IPS-15b (cell line): ENCODE data around the gene CCDC85B.
A peak's percentile ranks its signal among the peaks of the same experiment; 100 is the strongest.

Experiments
- H3K27me3 ChIP-seq: one replicate; pipeline ENCODE4 v1.6.1; 2013; ENCODE audit warnings: low read length; ENCODE audit not compliant: control insufficient read depth, insufficient read depth
- H3K36me3 ChIP-seq: one replicate; pipeline ENCODE4 v1.6.1; 2013; ENCODE audit warnings: low read length; ENCODE audit not compliant: control insufficient read depth, insufficient read depth
- H3K4me1 ChIP-seq: one replicate; pipeline ENCODE4 v1.6.1; 2013; ENCODE audit warnings: mild to moderate bottlenecking, low read length; ENCODE audit not compliant: control insufficient read depth, insufficient read depth
- H3K4me3 ChIP-seq: one replicate; pipeline ENCODE4 v1.5.1; 2013; ENCODE audit warnings: low read depth, low read length
- H3K9ac ChIP-seq: one replicate; pipeline ENCODE4 v1.6.1; 2013; ENCODE audit warnings: low read depth, mild to moderate bottlenecking, low read length
- H3K9me3 ChIP-seq: one replicate; pipeline ENCODE4 v1.6.1; 2013; ENCODE audit warnings: mild to moderate bottlenecking, low read length; ENCODE audit not compliant: control insufficient read depth, insufficient read depth

Gene CCDC85B

DNA sequence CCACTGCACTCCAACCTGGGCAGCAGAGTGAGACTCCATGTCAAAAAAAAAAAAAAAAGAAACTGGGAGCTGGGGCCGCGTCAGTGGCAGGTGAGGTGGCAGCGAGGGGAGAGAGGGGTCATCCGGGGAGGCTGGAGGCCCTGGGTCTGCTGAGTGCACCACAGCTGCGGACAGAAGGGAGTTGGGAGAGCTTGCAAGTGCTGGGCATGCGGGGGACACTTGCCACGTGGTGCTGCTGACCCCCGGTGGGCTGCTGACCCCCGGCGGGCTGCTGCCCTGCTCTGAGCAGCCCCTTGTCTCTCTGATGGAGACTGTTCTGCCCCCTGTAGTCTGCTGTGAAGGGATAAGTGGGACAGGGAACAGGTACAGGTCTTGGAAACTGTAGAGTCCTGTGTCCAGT is 31.4 kb downstream of the CCDC85B start:
- no peak overlapping the region for H3K9ac ChIP-seq
- no peaks in the 10 kb centered on the region for H3K27me3 ChIP-seq
- peaks cover 2% of the 10 kb centered on the region for H3K4me1 ChIP-seq
- peaks cover 9% of the 10 kb centered on the region for H3K36me3 ChIP-seq
- no peak overlapping the region for H3K4me3 ChIP-seq
- no peaks in the 10 kb centered on the region for H3K9me3 ChIP-seq

DNA sequence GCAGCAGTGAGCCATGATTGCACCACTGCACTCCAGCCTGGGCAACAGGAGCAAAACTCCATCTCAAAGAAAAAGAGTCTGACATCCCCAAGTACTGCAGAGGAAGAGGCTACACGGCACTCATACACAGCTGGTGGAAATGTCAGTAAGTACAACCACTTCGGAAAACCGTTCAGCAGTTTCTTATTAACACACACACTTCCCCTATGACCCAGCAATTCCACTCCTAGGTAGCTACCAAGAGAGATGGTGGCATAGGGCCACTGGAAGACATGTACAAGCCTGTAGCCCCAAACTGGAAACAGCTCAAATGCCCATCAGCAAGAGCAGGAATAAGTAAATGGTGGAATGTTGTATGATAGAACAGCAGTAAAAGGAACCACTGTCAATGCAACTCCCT is 32.1 kb downstream of the CCDC85B start:
- Histone ChIP-seq H3K36me3 (peaks cover 9% of the 10 kb centered on the region), H3K27me3 (no peaks in the 10 kb centered on the region), H3K4me3 (no peak overlapping the region), H3K4me1 (peaks cover 3% of the 10 kb centered on the region), H3K9ac (no peak overlapping the region), H3K9me3 (no peaks in the 10 kb centered on the region)

DNA sequence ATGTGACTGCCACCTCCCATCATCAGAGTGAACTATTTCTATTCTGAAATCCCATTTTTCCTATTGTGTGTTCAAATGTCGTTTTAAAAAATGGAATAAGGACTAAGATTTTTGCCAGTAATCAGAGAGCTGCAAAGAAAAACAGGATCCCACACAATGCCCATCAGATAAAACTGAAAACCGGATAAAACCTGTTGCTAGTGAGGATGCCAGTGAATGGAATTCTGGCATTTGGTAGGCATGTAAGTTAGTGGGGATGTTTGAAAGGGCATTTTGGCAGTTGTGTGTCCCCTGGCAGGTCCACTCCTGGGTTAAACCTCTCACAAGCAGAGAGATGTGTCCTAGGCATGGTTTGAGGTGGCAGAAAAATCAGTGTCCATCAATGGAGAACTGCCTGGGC is 34.9 kb downstream of the CCDC85B start:
- H3K9ac ChIP-seq = no peak overlapping the region
- peaks cover 4% of the 10 kb centered on the region for H3K4me1 ChIP-seq
- H3K27me3 ChIP-seq = no peaks in the 10 kb centered on the region
- no peaks in the 10 kb centered on the region for H3K9me3 ChIP-seq
- peaks cover 9% of the 10 kb centered on the region for H3K36me3 ChIP-seq
- H3K4me3 ChIP-seq = no peak overlapping the region

DNA sequence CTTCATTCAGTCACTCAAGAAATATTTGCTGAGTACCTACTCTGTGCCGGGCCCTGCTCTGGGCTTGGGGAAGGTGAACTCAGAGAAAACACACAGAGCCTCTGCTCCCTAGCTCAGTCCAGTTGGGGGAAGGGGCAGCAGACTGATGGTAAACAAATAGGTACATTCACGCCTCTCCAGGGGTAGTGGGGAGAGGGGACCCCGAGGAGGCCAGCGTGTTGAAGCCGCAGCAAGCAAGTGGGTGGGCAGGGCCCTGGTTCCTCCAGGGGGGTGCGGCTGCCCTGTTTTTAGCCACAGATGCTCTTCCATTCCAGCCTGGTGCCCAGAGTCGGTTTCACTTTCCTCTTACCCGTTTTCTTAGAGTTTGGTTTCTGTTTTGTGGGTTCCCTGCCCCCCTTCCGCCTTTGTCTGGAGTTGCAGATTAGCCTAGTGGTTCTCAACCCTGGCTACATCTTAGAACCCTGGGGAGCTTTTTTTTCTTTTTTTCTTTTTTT is 37.5 kb downstream of the CCDC85B start:
- H3K9me3 ChIP-seq = no peaks in the 10 kb centered on the region
- H3K4me1 ChIP-seq = peaks cover 6% of the 10 kb centered on the region
- H3K36me3 ChIP-seq = no peaks in the 10 kb centered on the region
- H3K27me3 ChIP-seq = no peaks in the 10 kb centered on the region
- H3K9ac ChIP-seq = no peak overlapping the region
- H3K4me3 ChIP-seq = no peak overlapping the region

DNA sequence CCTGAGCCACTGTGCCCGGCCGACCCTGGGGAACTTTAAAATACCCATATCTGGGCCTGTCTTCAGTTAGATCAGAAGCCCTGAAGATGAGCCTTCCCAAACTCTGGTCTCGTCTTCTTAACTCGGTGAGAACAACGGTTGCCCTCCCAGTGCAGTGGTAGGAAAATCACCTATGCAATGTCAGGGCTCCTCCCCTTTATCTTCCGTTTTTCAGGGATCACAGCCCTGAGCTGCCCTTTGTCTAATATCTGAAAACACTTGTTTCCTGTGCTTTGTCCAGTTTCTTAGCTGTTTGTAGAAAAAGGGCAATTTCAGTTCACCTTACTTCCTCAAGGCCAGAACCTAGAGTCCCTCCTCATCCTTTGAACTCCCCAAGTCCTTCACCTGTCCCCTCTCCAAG is 38.2 kb downstream of the CCDC85B start:
- Histone ChIP-seq H3K4me3 (no peak overlapping the region), H3K9ac (no peak overlapping the region)

DNA sequence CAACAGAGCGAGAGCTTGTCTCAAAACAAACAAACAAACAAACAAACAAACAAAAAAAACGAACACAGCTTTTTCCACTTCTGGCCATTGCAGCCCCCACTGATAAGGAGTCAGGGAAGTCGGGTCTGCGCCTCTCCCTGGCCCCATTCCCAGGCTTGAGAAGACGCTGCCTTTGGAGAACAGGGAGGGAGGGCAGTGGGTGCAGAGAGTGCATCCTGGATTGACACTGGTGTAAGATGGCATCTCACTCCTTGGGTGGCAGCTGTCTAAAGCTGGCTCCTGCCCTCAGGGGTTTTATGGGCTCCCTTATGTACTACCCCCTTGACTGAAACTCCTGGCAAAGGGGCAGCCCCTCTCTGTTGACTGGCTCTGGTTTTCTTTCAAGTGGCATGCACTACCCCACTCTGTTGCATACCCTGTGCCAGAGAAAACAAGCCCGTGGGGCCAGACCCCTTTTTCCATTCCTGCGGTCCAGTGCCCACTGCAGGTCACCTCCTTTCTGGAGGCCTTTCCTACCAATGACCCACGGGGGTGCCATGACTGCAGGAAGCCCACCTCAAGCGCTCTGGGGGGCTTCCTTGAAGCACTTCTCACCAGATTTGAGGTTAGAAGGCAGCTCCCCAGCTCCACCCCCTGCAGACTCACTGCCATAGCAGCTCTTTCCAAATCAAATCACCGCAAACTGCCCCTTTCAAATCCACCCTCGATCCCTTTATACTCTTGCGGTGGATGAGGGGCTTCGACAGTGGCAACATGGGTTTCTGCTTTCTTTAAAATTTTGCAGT is 41.5 kb downstream of the CCDC85B start:
- peak overlapping the region; percentile 20 for H3K4me3 ChIP-seq
- H3K9me3 ChIP-seq = no peaks in the 10 kb centered on the region
- H3K4me1 ChIP-seq = peaks cover 6% of the 10 kb centered on the region
- no peak overlapping the region for H3K9ac ChIP-seq
- no peaks in the 10 kb centered on the region for H3K27me3 ChIP-seq
- H3K36me3 ChIP-seq = no peaks in the 10 kb centered on the region

More for the DNA sequence above, 38.2 kb downstream of the CCDC85B start:
- H3K36me3 ChIP-seq = no peaks in the 10 kb centered on the region
- no peaks in the 10 kb centered on the region for H3K9me3 ChIP-seq
- H3K27me3 ChIP-seq = no peaks in the 10 kb centered on the region
- peaks cover 6% of the 10 kb centered on the region for H3K4me1 ChIP-seq

DNA sequence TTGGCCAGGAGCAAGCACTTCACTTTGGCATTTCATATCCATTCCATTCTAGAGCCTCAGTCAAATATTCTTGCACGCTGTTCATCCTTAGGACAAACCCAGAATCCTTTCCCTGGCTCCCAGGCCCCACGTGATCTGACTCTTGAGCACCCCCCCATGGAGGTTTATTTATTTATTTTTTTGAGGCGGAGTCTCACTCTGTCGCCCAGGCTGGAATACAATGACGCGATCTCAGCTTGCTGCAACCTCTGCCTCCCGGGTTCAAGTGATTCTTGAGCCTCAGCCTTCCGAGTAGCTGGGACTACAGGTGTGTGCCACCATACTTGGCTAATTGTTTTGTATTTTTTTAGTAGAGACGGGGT is 42.1 kb downstream of the CCDC85B start:
- peak overlapping the region; percentile 20 for H3K4me3 ChIP-seq
- H3K27me3 ChIP-seq = no peaks in the 10 kb centered on the region
- H3K9me3 ChIP-seq = no peaks in the 10 kb centered on the region
- H3K4me1 ChIP-seq = peaks cover 5% of the 10 kb centered on the region
- H3K9ac ChIP-seq = no peak overlapping the region
- no peaks in the 10 kb centered on the region for H3K36me3 ChIP-seq

DNA sequence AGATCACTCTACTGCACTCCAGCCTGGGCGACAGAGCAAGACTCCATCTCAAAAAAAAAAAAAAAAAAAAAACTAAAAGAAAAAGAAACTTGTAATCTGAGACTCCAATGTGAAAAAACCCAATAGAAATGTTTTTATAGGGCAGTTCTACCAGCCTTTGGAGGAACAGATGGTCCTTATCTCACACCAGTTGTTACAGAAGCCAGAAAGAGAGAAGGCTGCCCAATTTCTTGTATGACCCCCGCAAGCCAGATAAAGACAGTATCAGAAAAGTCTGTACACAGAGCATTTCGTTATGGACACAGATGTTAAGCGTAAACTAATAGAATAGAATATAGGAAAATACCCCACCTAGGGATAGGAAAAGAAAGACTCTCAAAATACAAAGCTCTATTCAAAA is 43.5 kb downstream of the CCDC85B start:
- Histone ChIP-seq H3K4me3 (no peak overlapping the region), H3K9me3 (no peaks in the 10 kb centered on the region), H3K4me1 (peaks cover 2% of the 10 kb centered on the region), H3K9ac (no peak overlapping the region), H3K27me3 (no peaks in the 10 kb centered on the region), H3K36me3 (no peaks in the 10 kb centered on the region)

DNA sequence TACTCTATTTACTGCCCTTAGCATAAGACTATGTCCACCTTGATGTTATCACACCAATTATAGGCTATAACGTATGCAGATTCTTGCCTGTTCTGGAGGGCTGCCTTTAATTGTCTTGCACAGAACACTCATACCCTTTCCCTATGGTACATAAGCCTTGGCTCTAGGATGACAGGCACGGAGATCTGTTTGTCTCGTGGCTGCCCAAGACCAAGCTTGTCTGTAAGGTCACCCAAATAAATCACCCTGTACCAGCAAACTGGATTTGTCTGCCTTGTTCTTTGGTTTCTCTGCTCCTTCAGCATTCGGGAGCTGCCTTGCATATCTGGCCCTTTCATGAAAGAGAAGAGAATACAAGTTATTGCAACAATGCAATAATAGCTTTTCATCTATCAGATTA is 47.3 kb downstream of the CCDC85B start:
- H3K9me3 ChIP-seq = no peaks in the 10 kb centered on the region

More for the DNA sequence above, 47.3 kb downstream of the CCDC85B start:
- Histone ChIP-seq H3K9ac (no peak overlapping the region), H3K27me3 (no peaks in the 10 kb centered on the region), H3K36me3 (no peaks in the 10 kb centered on the region), H3K4me1 (peaks cover 5% of the 10 kb centered on the region), H3K4me3 (no peak overlapping the region)
